WERI-Rb-1 (cell line): ENCODE results near the gene RSPH1.

Experiments
- DNase-seq: peaks from one replicate; pipeline ENCODE4 v3.0.0-alpha.2; 2020
- H3K27ac ChIP-seq: fragments of 250-450 bp; sonication (Bioruptor Pico); 2 replicates; pipeline ENCODE4 v1.5.1; 2020; ENCODE audit warnings: mild to moderate bottlenecking, moderate library complexity
- H3K27me3 ChIP-seq: fragments of 250-450 bp; sonication (Bioruptor Pico); 2 replicates; pipeline ENCODE4 v1.5.1; 2021; ENCODE audit warnings: mild to moderate bottlenecking, low read depth, moderate library complexity; ENCODE audit not compliant: insufficient read depth, severe bottlenecking
- H3K36me3 ChIP-seq: fragments of 250-450 bp; sonication (Bioruptor Pico); 2 replicates; pipeline ENCODE4 v1.5.1; 2020; ENCODE audit warnings: mild to moderate bottlenecking, moderate library complexity
- H3K4me3 ChIP-seq: 2 replicates; pipeline ENCODE4 v1.5.1; 2011; ENCODE audit warnings: low read depth, mild to moderate bottlenecking, control low read depth, low read length
- H3K9me3 ChIP-seq: fragments of 250-450 bp; sonication (Bioruptor Pico); 2 replicates; pipeline ENCODE4 v1.5.1; 2021; ENCODE audit warnings: mild to moderate bottlenecking, moderate library complexity; ENCODE audit not compliant: severe bottlenecking
- CTCF ChIP-seq: IDR thresholded peaks from 2 replicates; pipeline ENCODE4 v1.5.1; 2011; ENCODE audit warnings: low read depth, mild to moderate bottlenecking, control low read depth, inconsistent platforms, low read length

RSPH1 gene

GRCh38 chr21:42459546-42460215 is 36.3 kb downstream of the RSPH1 start:
- H3K36me3 ChIP-seq = no peaks in the 10 kb centered on the region
- H3K4me3 ChIP-seq = no peak overlapping the region
- no peak overlapping the region for H3K27ac ChIP-seq
- no peak for DNase-seq
- peaks cover 2% of the 10 kb centered on the region for H3K27me3 ChIP-seq
- no peaks in the 10 kb centered on the region for H3K9me3 ChIP-seq
- TF ChIP-seq CTCF = no peak

- TF ChIP-seq CTCF = no peak
- no peak overlapping the region for H3K27ac ChIP-seq
- no peak for DNase-seq
- no peaks in the 10 kb centered on the region for H3K9me3 ChIP-seq
- H3K36me3 ChIP-seq = no peaks in the 10 kb centered on the region
- peaks cover 2% of the 10 kb centered on the region for H3K27me3 ChIP-seq
- H3K4me3 ChIP-seq = no peak overlapping the region
Observed at GRCh38 chr21:42459082-42459460, 37.0 kb downstream of the RSPH1 start.

GRCh38 chr21:42456457-42456856 is 39.6 kb downstream of the RSPH1 start:
- Histone ChIP-seq H3K36me3 (no peaks in the 10 kb centered on the region), H3K9me3 (no peaks in the 10 kb centered on the region), H3K4me3 (no peak overlapping the region), H3K27ac (no peak overlapping the region), H3K27me3 (peaks cover 2% of the 10 kb centered on the region)
- TF ChIP-seq CTCF = no peak
- peak; percentile 69 for DNase-seq

- Histone ChIP-seq H3K27me3 (peaks cover under 1% of the 10 kb centered on the region), H3K36me3 (no peaks in the 10 kb centered on the region), H3K9me3 (no peaks in the 10 kb centered on the region), H3K27ac (no peak overlapping the region), H3K4me3 (no peak overlapping the region)
- no peak for TF ChIP-seq CTCF
- DNase-seq = no peak
Observed at GRCh38 chr21:42455754-42456440, 40.1 kb downstream of the RSPH1 start.

GRCh38 chr21:42455196-42455595 is 40.8 kb downstream of the RSPH1 start:
- Histone ChIP-seq H3K4me3 (no peak overlapping the region), H3K27me3 (no peaks in the 10 kb centered on the region), H3K9me3 (no peaks in the 10 kb centered on the region), H3K27ac (no peak overlapping the region), H3K36me3 (no peaks in the 10 kb centered on the region)
- DNase-seq = no peak
- no peak for TF ChIP-seq CTCF
